Trophoblast cell (in vitro differentiated cells and primary cell): ENCODE measurements around the gene TCERG1.

Source experiments
- DNase-seq, 2 donors: peaks; one replicate each; pipeline ENCODE4 v3.0.0-alpha.2; 2016
- H2AFZ ChIP-seq: 2 replicates; pipeline ENCODE4 v1.6.1; 2013; ENCODE audit warnings: low read length, moderate library complexity, mild to moderate bottlenecking; ENCODE audit not compliant: insufficient read depth, poor library complexity
- H2AK5ac ChIP-seq: 2 replicates; pipeline ENCODE4 v1.6.1; 2013; ENCODE audit warnings: mild to moderate bottlenecking, low read length
- H2BK120ac ChIP-seq: 2 replicates; pipeline ENCODE4 v1.6.1; 2013; ENCODE audit warnings: low read length, mild to moderate bottlenecking, moderate library complexity; ENCODE audit not compliant: insufficient read depth, poor library complexity
- H2BK12ac ChIP-seq: 2 replicates; pipeline ENCODE4 v1.6.1; 2013; ENCODE audit warnings: mild to moderate bottlenecking, low read length, moderate library complexity
- H2BK5ac ChIP-seq: 2 replicates; pipeline ENCODE4 v1.6.1; 2013; ENCODE audit warnings: low read length, low read depth, moderate library complexity, mild to moderate bottlenecking; ENCODE audit not compliant: poor library complexity
- H3K14ac ChIP-seq: 2 replicates; pipeline ENCODE4 v1.6.1; 2013; ENCODE audit warnings: mild to moderate bottlenecking, low read length
- H3K18ac ChIP-seq: 2 replicates; pipeline ENCODE4 v1.6.1; 2013; ENCODE audit warnings: mild to moderate bottlenecking, low read length
- H3K23ac ChIP-seq: 2 replicates; pipeline ENCODE4 v1.6.1; 2013; ENCODE audit warnings: low read length
- H3K27ac ChIP-seq: 2 replicates; pipeline ENCODE4 v1.5.1; 2013; ENCODE audit warnings: low read depth, mild to moderate bottlenecking, inconsistent platforms, low read length, moderate library complexity
- H3K27me3 ChIP-seq: 2 replicates; pipeline ENCODE4 v1.6.1; 2013; ENCODE audit warnings: inconsistent platforms, mild to moderate bottlenecking, low read length, moderate library complexity; ENCODE audit not compliant: insufficient read depth
- H3K36me3 ChIP-seq, 2 experiments: 1 replicate in 1 of 2; 2 replicates in 1 of 2; pipeline ENCODE4 v1.6.1; 2013; ENCODE audit warnings: low read length in 2 of 2, mild to moderate bottlenecking in 2 of 2, moderate library complexity in 1 of 2; ENCODE audit not compliant: insufficient read depth in 2 of 2, control insufficient read depth in 1 of 2
- H3K4ac ChIP-seq: 2 replicates; pipeline ENCODE4 v1.6.1; 2013; ENCODE audit warnings: low read depth, mild to moderate bottlenecking, low read length, moderate library complexity
- H3K4me1 ChIP-seq, 2 experiments: 1 replicate in 1 of 2; 2 replicates in 1 of 2; pipeline ENCODE4 v1.6.1; 2013; ENCODE audit warnings: low read length in 2 of 2, mild to moderate bottlenecking in 2 of 2, moderate library complexity in 1 of 2; ENCODE audit not compliant: insufficient read depth in 2 of 2, control insufficient read depth in 1 of 2
- H3K4me2 ChIP-seq: 2 replicates; pipeline ENCODE4 v1.6.1; 2013; ENCODE audit warnings: inconsistent platforms, mild to moderate bottlenecking, low read length, moderate library complexity
- H3K4me3 ChIP-seq: 2 replicates; pipeline ENCODE4 v1.5.1; 2013; ENCODE audit warnings: mild to moderate bottlenecking, low read depth, low read length, inconsistent platforms
- H3K79me1 ChIP-seq: one replicate; pipeline ENCODE4 v1.6.1; 2013; ENCODE audit warnings: low read length
- H3K79me2 ChIP-seq: 2 replicates; pipeline ENCODE4 v1.6.1; 2013; ENCODE audit warnings: low read length, mild to moderate bottlenecking; ENCODE audit not compliant: control insufficient read depth, insufficient read depth, poor library complexity
- H3K9ac ChIP-seq: 2 replicates; pipeline ENCODE4 v1.6.1; 2013; ENCODE audit warnings: mild to moderate bottlenecking, low read length
- H3K9me3 ChIP-seq: 2 replicates; pipeline ENCODE4 v1.6.1; 2013; ENCODE audit warnings: low read depth, mild to moderate bottlenecking, control low read depth, inconsistent platforms, low read length; ENCODE audit not compliant: insufficient read depth
- H4K12ac ChIP-seq: 2 replicates; pipeline ENCODE4 v1.6.1; 2013; ENCODE audit warnings: low read depth, mild to moderate bottlenecking, low read length, moderate library complexity
- H4K8ac ChIP-seq: 2 replicates; pipeline ENCODE4 v1.6.1; 2013; ENCODE audit warnings: low read depth, mild to moderate bottlenecking, low read length, moderate library complexity
- H4K91ac ChIP-seq: one replicate; pipeline ENCODE4 v1.6.1; 2013; ENCODE audit warnings: low read depth, mild to moderate bottlenecking, low read length, moderate library complexity
- WGBS: extraction: QIAGEN DNeasy Blood & Tissue Kit; methylation state at CpG from one replicate; pipeline ENCODE4 v1.1.7; 2013; ENCODE audit warnings: missing lambda C conversion rate; ENCODE audit not compliant: insufficient read length, insufficient coverage; ENCODE audit errors: extremely low coverage; 5-methylcytosine and 5-hydroxymethylcytosine counted together

The TCERG1 gene

DNA sequence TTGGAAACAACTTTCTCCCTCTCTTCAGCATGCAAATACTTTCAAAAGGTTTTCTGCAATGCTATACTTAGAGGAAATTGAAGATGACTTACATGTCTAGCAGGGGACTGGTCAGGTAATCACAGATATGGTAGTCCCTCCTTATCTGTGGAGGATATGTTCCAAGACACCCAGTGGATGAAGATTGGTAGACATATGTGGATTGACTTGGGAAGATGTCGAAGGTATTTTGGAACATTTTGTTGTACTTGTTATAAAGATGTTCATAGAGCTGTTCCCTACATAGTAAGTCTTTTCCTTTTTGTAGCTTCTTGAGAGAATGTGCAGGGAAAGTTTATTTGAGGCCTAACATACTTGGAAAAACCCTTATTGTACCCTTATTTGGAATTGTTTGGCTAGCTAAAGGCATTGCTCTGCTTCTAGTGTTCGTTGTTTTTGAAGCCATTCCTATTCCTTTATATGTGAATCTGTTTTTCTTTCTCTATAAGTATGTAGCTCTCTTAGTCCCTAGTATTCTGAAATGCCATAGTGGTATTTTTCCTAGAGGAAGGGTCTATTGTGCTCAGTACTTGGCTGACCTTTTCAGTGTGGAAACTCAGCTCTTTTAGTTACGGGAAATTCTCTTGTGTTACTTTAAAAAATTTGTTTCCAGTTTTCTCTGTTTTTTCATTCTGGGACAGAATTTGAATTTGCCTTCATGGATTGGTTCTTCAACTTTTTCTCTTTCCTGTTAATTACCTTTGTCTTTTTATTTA, 43.1 kb downstream of the TCERG1 start:
- peaks cover 7 to 8% of the 10 kb centered on the region in 2 experiments for H3K36me3 ChIP-seq
- no peak overlapping the region for H3K23ac ChIP-seq
- no peaks in the 10 kb centered on the region for H3K79me2 ChIP-seq
- no peak overlapping the region for H4K8ac ChIP-seq
- H3K14ac ChIP-seq, result no peak overlapping the region
- no peak overlapping the region for H3K9ac ChIP-seq
- no peak overlapping the region for H2BK120ac ChIP-seq
- no peak overlapping the region for H4K12ac ChIP-seq
- H3K4me2 ChIP-seq, result no peak overlapping the region
- H3K79me1 ChIP-seq, result no peaks in the 10 kb centered on the region
- H3K4me3 ChIP-seq, result no peak overlapping the region
- WGBS, result no CpG with 5 or more reads among the region's 3 CpGs
- no peak overlapping the region for H2AK5ac ChIP-seq
- H3K4ac ChIP-seq, result no peak overlapping the region
- no peak overlapping the region for H2AFZ ChIP-seq
- no peak overlapping the region for H3K27ac ChIP-seq
- H4K91ac ChIP-seq, result no peak overlapping the region
- no peak overlapping the region for H2BK5ac ChIP-seq
- no peaks in the 10 kb centered on the region for H3K4me1 ChIP-seq
- no peak overlapping the region for H2BK12ac ChIP-seq
- no peak for DNase-seq
- no peak overlapping the region for H3K18ac ChIP-seq
- no peaks in the 10 kb centered on the region for H3K27me3 ChIP-seq
- H3K9me3 ChIP-seq, result no peaks in the 10 kb centered on the region

DNA sequence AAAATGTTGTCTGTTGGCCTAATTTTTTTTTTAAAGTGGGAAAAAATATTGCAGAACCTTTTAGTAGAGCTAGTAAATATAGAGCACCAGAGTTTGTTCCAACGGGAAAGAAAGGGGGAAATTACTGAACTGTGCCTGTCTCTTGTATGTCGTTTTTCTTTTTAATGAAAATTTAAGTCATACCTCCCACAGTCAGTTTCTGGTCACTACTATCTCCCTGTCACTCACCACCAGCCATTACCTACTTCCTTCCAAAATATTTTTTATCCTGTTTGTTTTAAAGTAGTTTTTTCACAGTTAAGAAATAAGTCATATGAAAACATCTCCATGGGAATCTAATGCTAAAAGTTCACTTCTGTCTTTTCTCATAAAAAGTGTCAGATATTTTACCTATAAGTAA, 47.5 kb downstream of the TCERG1 start:
- WGBS, result no CpG with 5 or more reads among the region's 2 CpGs
- Histone ChIP-seq H3K14ac (no peak overlapping the region), H3K9me3 (no peaks in the 10 kb centered on the region), H3K79me2 (no peaks in the 10 kb centered on the region), H2AK5ac (no peak overlapping the region), H4K12ac (no peak overlapping the region), H4K8ac (no peak overlapping the region), H3K23ac (no peak overlapping the region), H3K4me2 (no peak overlapping the region), H2BK12ac (no peak overlapping the region), H3K4me1 (no peaks in the 10 kb centered on the region), H3K27me3 (no peaks in the 10 kb centered on the region), H2BK5ac (no peak overlapping the region), H4K91ac (no peak overlapping the region), H2BK120ac (no peak overlapping the region), H3K79me1 (no peaks in the 10 kb centered on the region), H3K18ac (no peak overlapping the region), H3K36me3 (peaks cover 5% of the 10 kb centered on the region in 2 experiments), H3K4ac (no peak overlapping the region), H3K9ac (no peak overlapping the region), H2AFZ (no peak overlapping the region), H3K4me3 (no peak overlapping the region), H3K27ac (no peak overlapping the region)
- no peak for DNase-seq

- no peak overlapping the region for H4K91ac ChIP-seq
- H3K79me2 ChIP-seq, result no peaks in the 10 kb centered on the region
- no peak overlapping the region for H3K14ac ChIP-seq
- H3K27ac ChIP-seq, result no peak overlapping the region
- no peak overlapping the region for H2AFZ ChIP-seq
- no peak overlapping the region for H2AK5ac ChIP-seq
- H3K27me3 ChIP-seq, result no peaks in the 10 kb centered on the region
- DNase-seq, result no peak
- no peak overlapping the region for H2BK5ac ChIP-seq
- H3K9ac ChIP-seq, result no peak overlapping the region
- peaks cover 6 to 14% of the 10 kb centered on the region in 2 experiments for H3K36me3 ChIP-seq
- H3K79me1 ChIP-seq, result no peaks in the 10 kb centered on the region
- no peak overlapping the region for H4K8ac ChIP-seq
- H2BK12ac ChIP-seq, result no peak overlapping the region
- no peak overlapping the region for H3K4me3 ChIP-seq
- no peak overlapping the region for H3K4me2 ChIP-seq
- no peak overlapping the region for H3K18ac ChIP-seq
- no peak overlapping the region for H2BK120ac ChIP-seq
- no CpG with 5 or more reads among the region's 4 CpGs for WGBS
- no peak overlapping the region for H4K12ac ChIP-seq
- H3K23ac ChIP-seq, result no peak overlapping the region
- no peaks in the 10 kb centered on the region for H3K9me3 ChIP-seq
- H3K4me1 ChIP-seq, result no peaks in the 10 kb centered on the region
- H3K4ac ChIP-seq, result no peak overlapping the region
These were observed 52.5 kb downstream of the TCERG1 start for GRCh38 chr5:146499680-146500079.

DNA sequence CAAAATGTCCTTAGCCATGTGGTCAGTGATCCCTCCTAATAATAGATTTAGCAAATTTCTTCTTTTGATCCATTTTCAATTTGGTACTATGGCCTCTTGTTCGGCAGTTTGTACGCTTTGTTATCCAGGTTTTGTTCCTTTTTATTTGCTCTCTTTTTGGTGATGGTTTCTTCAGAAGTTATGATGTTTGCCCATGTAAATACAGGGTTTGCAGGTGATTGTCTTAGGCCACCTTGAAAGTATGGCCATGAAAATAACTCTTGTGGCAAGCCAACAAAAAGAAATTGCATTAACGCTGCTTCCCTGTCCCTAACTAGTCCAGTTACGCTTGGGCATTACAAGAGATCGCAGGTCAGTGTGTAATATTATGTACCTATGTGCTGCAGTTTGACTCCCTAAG, 60.3 kb downstream of the TCERG1 start:
- Histone ChIP-seq H3K9ac (no peak overlapping the region), H3K18ac (no peak overlapping the region), H3K4ac (no peak overlapping the region), H2AK5ac (no peak overlapping the region), H2BK5ac (no peak overlapping the region), H2AFZ (no peak overlapping the region), H3K4me2 (no peak overlapping the region), H3K27me3 (no peaks in the 10 kb centered on the region), H4K12ac (no peak overlapping the region), H4K91ac (no peak overlapping the region), H3K36me3 (peaks cover 8 to 19% of the 10 kb centered on the region in 2 experiments), H3K79me1 (no peaks in the 10 kb centered on the region), H4K8ac (no peak overlapping the region), H3K23ac (no peak overlapping the region), H3K9me3 (no peaks in the 10 kb centered on the region), H3K27ac (no peak overlapping the region), H3K14ac (no peak overlapping the region), H3K79me2 (no peaks in the 10 kb centered on the region), H3K4me1 (no peaks in the 10 kb centered on the region), H2BK12ac (no peak overlapping the region), H2BK120ac (no peak overlapping the region), H3K4me3 (no peak overlapping the region)
- WGBS, result no CpG with 5 or more reads among the region's 5 CpGs
- DNase-seq, result no peak
